Fibroblast of skin of left quadriceps (primary cell): ENCODE data around the gene GAL.

Experiments used
- DNase-seq, 2 experiments: peaks; one replicate each; pipeline ENCODE4 v3.0.0-alpha.2; 2013; ENCODE audit warnings: low read depth in 2 of 2

Gene GAL

DNA sequence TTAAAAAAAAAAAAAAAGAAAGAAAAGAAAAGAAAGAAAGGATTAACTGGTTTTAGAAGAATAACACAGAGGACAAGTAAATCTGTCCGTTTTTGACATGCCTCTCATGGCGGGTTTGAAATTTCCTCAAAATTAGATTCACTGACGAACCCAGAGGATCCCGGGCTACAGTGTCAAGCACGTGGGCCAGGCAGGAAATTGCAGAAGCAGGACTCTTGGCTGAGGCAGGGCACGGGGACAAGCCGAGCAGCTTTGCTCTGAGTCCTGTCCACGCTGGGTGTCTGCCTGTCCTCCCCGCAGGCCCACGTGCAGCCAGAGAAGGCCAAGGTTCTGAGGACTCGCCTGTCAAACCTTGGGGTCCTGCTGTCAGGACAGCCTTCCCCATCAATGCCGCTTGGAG, 24.7 kb downstream of the GAL start:
- no peak for DNase-seq

DNA sequence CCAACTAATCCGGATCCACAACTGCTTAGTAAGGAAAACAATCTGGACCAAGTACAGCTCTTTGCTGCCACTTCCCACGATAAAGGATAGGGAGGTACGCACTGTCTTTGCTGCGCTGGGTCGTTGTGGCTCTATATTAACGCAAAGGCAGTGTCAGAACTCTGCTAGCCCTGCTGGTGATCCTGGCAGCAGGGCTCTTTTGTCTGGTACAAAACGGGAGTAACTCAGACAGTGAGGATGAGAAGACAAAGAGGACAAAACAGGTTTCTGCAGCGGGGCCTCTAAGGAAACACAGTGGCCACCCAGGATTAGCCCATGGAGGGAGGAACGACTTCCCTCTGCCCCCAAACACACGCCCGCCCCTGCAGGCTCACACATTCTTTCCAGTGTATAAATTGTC, 26.1 kb downstream of the GAL start:
- DNase-seq: no peak

DNA sequence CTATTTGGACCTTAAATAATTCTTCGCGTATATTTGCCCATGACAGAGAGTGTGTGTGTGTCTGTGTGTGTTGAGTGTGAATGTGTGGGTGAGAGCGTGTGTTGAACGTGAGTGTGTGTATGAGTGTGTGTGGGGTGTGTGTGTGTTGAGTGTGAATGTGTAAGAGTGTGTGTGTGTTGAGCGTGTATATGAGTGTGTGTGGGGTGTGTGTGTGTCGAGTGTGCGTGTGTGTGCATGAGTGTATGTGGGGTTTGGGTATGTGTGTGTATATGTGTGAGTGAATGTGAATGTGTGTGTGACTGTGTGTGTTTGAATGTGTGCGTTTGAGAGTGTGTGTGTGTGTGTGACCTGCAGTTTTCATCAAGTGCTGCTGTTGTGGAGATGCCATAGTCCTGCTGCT, 26.8 kb downstream of the GAL start:
- DNase-seq: no peak

DNA sequence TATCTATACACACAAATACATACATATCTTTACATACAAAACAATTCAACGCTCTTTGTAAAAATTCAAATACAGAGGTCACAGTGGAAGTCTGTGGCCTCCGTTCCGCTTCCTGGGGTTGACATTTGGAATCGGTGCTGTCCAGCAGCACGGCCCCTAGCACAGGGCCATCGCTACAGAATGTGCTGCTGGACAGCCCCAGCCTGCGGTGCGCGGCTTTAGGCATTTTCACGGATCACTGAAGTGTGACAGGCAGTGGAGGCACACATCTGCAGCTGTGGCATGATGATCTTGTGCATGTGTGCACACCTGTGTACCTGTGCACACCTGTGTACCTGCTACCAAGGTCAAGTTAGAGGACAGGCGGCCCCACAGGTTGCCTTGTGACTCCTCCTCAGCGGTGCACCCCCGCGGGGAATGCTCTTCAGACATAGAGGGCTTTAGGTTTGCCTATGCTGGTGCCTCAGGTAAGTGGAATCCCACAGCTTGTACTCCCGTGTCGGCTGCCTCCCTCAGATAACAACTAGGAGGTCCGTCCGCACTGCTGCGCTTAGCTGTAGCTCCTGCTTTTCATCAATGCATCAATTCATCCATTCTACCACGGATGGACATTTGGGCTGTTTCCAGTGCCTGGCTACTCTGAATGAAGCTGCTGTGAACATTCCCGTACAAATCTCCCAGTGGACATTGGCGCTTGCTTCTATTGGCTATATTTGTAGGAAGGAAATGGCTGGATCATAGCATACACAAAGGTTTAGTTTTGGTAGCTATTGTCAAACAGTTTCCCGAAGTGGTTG, 29.9 kb downstream of the GAL start:
- no peak for DNase-seq

DNA sequence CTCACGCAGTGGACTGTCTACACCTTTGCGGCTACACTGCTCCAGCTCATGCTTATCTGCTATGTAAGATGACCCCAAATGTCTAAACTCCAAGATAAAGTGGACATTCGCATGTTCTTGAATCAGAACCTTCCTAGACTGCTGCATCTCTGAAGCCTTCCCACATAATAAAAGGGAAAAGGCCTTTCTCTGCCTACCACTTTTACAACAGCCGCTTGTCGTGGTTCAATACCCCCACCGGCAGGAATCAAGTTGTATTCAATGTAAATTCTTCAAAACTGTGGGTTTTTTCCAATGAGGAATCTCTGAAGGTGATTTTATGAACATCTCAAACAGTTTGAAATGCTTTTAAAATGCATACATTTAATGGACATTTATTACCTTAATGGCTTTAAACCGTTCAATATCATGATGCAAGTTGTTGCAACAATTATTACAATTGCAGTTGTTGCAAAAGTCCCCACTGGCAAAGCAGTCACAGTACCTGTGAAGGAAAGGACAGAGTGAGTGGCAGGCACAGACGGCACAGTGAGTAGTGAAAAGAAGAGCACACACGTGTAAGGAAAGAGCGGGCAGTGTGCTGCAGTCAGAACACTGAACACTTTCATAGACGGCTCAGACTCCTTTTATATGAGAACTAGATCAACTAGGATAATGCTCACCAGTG, 31.2 kb downstream of the GAL start:
- DNase-seq: no peak

DNA sequence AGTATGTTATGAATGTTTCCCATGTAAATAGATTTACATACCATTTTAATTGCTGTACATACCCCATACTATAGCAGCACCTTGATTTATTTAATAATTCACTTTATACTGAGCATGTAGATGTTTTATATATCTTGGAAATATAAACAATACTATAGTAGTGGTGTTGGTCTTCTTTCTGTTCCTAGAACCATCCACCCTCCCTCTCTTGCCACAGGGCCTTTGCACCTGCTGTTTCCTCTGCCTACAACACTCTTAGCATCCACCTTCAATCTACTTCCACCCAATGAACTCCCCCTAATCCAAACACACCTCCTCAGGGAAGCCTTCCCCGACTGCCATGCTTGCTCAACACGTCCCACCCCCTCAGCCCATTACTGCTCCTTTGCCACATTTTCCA, 36.7 kb downstream of the GAL start:
- no peak for DNase-seq

DNA sequence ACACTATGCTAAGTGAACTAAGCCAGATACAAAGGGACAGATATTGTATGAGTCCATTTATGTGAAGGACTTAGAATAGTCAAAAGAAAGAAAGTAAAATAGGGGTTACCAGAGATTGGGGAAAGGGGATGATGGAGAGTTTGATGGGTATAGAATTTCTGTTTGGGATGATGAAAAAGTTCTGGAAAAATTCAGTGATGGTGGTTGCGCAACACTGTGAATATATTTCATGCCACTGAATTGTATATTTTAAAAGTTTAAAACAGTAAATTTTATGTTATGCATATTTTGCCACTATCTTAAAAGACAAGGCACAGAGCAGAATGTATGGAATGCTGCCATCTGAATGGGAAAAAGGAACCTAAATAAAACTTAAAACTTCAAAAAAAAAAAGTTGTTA, 37.8 kb downstream of the GAL start:
- DNase-seq: no peak

DNA sequence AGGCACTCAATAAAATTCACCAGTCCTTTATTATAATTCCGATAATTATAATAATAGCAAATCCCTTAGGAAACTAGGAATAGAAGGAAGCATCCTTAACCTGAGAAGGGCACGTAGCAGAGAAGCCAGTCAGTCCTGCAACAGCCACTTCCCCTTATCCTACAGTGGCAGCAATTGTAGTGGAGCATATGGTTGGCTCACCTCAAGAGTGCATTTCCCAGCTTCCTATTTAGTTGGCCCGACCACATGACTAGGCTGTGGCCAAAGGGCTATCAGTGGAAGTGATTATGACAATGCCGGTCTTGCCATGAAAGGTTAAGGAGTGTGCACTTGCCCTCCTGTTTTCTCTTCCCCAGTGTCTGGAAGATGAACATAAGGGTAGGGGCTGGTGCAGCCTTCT, 39.9 kb downstream of the GAL start:
- no peak for DNase-seq

DNA sequence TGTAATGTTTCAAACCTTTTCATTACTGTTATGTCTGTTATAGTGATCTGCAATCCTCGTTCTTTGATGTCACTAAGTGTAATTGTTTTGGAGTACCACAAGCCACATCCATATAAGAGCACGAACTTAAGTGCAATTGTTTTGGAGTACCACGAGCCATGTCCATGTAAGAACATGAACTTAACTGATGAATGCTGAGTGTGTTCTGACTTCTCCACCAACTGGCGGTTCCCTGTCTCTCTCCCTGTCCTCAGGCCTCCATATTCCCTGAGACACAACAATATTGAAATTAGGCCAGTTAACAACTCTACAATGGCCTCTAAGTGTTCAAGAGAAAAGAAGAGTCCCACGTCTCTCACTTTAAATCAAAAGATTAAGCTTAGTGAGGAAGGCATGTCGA, 43.4 kb downstream of the GAL start:
- no peak for DNase-seq

DNA sequence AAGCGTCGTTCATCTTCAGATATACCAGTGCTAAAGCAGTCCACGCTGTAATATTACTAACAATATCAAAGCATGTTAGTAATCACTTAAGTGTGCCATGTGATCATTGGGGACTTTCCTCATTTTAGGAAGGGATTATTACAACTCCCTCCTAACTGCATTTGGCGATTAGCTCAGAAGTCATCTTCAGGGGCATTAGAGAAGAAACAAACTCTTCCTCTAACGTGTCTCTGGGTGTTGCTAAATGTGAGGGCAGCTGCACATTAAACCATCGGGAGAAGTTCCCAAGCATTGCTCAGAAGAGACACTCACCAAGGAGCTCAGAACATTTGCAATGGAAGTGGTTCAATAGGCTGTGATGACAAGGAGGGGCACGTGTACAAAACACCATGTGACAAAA, 49.8 kb downstream of the GAL start:
- no peak for DNase-seq

DNA sequence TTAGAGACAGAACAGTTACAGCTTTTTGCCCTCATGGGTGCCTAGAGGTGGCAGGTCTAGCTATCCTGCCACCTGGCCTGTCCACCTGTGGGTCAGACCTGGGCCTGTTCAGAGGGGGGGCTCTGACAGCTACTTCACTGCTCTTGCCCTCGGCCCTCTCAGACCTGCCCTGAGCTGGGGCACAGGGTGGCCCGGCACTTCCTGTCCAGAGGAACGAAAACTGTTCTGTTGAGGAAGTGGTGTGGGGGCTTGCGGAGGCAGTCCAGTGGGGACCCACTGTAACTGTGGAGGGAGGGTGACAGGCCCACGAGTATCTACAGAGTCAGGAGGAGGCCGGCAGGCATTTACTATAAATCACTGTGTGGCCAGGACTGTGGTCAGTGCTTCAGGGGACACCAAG, 50.8 kb downstream of the GAL start:
- DNase-seq: no peak

DNA sequence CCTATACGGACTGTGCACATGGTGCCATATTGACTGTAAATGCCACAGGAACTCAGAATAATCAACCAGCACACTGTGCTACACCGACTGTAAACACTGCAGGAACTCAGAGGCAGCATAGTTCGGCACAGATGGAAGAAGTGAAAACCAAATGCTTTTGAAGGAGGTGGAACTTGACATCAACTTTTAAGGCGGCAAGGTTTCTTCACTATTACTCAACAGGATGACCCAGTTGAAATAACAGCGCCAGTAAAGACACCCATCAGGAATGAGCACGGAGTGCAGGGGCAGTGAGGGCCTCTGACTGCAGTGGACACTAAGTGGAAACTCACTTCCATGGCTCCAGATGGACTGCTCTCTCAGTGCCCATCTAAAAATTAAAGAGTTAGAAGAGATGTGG, 51.3 kb downstream of the GAL start:
- no peak for DNase-seq
